Stimulated activated naive CD8-positive, alpha-beta T cell treated with anti-CD3 and anti-CD28 coated beads, Interleukin-15, amount 100 ng/mL, for 72 hours (primary cell): Measurements from ENCODE around the gene DNAH10.

Experiments used
- ATAC-seq: fragments of 150-1000 bp; cut with Tn5 transposase; 2 replicates; pipeline ENCODE4 v1.10.0; 2021; ENCODE audit warnings: mild to moderate bottlenecking, moderate library complexity
- DNase-seq, 2 donors: peaks; one replicate each; pipeline ENCODE4 v3.0.0; 2021 to 2022
- H3K27ac Mint-ChIP-seq, 2 donors: one replicate each; pipeline ENCODE4 v1.8.0; 2022; ENCODE audit warnings: mild to moderate bottlenecking in 2 of 2, mixed read lengths in 2 of 2, moderate library complexity in 2 of 2
- H3K27me3 Mint-ChIP-seq: one replicate; pipeline ENCODE4 v1.8.0; 2022; ENCODE audit warnings: mixed read lengths
- H3K4me1 Mint-ChIP-seq: one replicate; pipeline ENCODE4 v1.8.0; 2022; ENCODE audit warnings: mild to moderate bottlenecking, mixed read lengths
- H3K4me3 Mint-ChIP-seq, 2 donors: one replicate each; pipeline ENCODE4 v1.8.0; 2022; ENCODE audit warnings: mild to moderate bottlenecking in 2 of 2, mixed read lengths in 2 of 2, moderate library complexity in 1 of 2
- H3K9me3 Mint-ChIP-seq, 2 donors: one replicate each; pipeline ENCODE4 v1.8.0; 2022; ENCODE audit warnings: mixed read lengths in 2 of 2

DNAH10 gene, protein sequence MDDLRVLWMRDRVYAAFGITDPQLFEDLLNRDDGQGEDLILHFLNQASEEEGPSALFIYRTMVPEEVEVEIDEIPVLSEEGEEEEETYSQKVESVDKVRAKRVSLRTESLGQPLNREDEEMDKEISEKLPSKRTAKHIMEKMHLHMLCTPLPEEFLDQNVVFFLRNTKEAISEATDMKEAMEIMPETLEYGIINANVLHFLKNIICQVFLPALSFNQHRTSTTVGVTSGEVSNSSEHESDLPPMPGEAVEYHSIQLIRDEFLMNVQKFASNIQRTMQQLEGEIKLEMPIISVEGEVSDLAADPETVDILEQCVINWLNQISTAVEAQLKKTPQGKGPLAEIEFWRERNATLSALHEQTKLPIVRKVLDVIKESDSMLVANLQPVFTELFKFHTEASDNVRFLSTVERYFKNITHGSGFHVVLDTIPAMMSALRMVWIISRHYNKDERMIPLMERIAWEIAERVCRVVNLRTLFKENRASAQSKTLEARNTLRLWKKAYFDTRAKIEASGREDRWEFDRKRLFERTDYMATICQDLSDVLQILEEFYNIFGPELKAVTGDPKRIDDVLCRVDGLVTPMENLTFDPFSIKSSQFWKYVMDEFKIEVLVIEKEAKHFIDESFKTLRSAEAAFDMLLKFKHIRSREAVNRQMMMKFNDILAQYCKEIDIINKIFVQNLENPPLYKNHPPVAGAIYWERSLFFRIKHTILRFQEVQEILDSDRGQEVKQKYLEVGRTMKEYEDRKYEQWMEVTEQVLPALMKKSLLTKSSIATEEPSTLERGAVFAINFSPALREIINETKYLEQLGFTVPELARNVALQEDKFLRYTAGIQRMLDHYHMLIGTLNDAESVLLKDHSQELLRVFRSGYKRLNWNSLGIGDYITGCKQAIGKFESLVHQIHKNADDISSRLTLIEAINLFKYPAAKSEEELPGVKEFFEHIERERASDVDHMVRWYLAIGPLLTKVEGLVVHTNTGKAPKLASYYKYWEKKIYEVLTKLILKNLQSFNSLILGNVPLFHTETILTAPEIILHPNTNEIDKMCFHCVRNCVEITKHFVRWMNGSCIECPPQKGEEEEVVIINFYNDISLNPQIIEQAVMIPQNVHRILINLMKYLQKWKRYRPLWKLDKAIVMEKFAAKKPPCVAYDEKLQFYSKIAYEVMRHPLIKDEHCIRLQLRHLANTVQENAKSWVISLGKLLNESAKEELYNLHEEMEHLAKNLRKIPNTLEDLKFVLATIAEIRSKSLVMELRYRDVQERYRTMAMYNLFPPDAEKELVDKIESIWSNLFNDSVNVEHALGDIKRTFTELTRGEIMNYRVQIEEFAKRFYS (N-terminal part only)

DNA sequence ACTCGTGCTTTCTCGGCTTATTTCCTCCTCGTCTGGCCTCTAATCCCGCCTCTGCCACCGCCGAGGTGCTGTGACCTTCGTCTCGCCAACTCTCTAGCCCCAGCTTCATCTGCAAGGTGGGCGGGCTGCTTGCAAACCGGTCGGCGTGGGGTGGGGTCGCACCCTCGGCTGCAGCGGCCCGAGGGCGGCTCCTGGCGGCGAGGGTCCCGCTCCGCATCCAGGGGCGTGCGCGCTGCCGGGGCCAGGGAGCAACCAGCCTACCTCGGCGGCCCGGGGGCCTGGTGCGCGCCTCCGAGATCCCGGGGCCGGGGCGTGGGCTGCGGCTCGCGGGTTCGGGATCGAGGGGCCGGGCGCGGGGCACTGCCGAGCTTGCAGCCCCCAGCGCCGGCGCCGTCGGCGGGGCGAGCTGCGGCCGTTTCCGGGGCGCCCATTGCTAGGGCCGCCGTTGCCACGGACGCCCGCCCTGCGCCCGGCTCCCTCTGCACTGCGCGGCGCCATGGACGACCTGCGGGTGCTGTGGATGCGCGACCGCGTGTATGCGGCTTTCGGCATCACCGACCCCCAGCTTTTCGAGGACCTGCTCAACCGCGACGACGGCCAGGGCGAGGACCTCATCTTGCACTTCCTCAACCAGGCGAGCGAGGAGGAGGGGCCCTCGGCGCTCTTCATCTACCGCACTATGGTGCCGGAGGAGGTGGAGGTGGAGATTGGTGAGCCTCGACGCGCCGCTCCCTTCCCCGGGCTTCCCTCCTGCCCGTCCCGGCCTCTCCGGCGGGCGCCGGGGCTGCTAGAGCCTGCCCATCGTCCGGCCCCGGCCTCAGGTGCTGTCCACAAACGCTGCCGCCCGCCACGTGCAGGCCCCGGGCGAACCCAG is at the start of gene DNAH10:
Gene DNAH10 (plus strand): TSS at position 461 of the 874 bp plus-strand sequence. CDS start 36 bp downstream, at position 497.
- peak within 1 kb of the TSS; percentile 78 to 79 for H3K4me3 Mint-ChIP-seq
- peak; percentile 90 for ATAC-seq
- no peaks in the 10 kb centered on the region for H3K27me3 Mint-ChIP-seq
- peak within 1 kb of the TSS in 1 of 2 donors; percentile 10 for H3K27ac Mint-ChIP-seq
- peak; percentile 53 to 59 for DNase-seq
- H3K9me3 Mint-ChIP-seq: no peaks in the 10 kb centered on the region
- H3K4me1 Mint-ChIP-seq: peaks cover 8% of the 10 kb centered on the region

DNA sequence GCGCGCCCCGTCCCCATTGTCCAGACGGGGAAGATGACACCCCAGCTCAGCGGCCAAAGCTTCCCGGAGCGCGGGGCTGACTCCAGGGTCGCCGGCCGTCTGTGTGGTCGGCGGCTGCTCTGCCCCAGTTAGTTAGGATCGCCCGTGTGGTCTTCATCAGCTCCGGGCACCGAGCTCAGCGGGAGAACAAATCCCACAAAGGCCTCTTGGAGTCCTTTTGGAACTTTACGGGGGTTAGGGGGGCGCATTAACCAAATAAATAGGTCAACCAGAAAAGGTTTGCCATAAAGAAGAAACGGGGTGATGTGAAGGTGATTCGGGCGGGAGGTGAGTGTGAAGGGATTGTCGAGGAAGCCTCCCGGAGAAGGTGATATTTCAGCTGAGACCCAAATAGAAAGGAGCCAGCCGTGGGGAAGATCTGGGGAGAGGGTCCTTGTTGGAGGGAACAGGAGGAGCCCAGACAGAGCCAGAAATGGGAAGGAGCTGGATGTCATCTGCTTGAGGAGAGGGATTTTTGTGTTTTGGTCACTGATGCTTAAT is 49.3 kb upstream of the DNAH10 start:
- no peaks in the 10 kb centered on the region for H3K27me3 Mint-ChIP-seq
- peak overlapping the region; percentile 93 to 94 for H3K4me3 Mint-ChIP-seq
- H3K9me3 Mint-ChIP-seq: no peaks in the 10 kb centered on the region
- peak overlapping the region; percentile 83 to 97 for H3K27ac Mint-ChIP-seq
- ATAC-seq (no peak), DNase-seq (peak in 1 of 2 donors; percentile 10)
- H3K4me1 Mint-ChIP-seq: peaks cover 38% of the 10 kb centered on the region

DNA sequence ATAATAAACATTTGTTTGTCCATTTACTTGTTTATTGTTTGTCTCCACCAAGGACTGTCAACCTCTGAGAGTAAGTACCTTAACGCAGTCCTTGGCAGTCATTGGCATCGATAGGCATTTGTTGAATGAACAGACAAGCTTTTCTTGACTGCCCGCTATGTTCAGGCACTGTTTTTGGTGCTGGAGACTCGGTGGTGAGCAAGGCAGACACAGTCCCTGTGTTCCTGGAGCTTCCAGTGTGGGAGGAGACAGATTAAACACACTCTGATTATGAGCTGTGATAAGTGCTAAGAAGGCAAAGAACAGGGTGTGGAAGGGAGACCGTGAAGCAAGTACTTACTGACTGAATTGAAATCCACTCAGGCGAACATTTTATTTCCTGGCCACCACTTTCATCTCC is 48.7 kb upstream of the DNAH10 start:
- H3K27ac Mint-ChIP-seq: peak overlapping the region in 1 of 2 donors; percentile 94
- H3K9me3 Mint-ChIP-seq: no peaks in the 10 kb centered on the region
- DNase-seq: no peak
- H3K4me3 Mint-ChIP-seq: peak overlapping the region; percentile 93 to 94
- no peaks in the 10 kb centered on the region for H3K27me3 Mint-ChIP-seq
- H3K4me1 Mint-ChIP-seq: peaks cover 38% of the 10 kb centered on the region
- ATAC-seq: no peak

DNA sequence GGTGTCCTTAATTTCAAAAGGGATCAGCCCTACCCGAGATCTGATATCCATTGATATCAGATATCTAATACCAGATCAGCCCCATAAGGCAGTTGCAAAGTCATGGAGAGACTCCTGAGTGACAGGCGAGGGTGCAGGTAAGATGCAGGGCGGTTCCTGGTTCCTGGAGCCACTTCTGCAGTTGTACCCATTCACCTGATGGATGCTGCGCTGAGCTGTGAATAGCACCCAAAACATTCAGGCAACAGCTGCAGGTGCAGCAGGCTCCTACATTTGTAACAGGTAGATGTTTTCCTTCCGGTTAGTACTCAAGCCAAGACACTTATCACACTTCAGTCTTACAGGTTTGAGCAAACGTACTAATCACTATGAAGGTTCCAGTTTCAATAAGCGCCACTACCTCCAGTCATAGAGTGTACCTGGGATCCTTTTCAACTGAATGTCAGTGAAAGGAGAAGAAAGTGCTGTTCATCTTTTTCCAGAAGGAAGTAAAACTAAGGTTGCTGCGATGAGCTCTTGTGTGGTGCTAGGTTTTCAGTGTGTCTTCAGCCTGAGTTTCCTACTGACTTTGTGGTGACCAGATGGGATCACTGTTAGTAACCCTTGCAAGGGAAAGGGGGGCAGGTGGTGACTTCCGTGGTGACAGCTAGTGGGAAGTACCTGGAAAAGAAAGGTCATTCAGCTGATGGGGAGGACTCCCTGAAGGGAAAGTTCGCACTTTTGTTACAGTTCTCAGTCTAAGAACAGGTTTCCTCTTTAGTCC is 48.1 kb upstream of the DNAH10 start:
- H3K27ac Mint-ChIP-seq: peak overlapping the region; percentile 94 to 95
- DNase-seq (peak in 1 of 2 donors; percentile 56), ATAC-seq (peak; percentile 37)
- H3K4me1 Mint-ChIP-seq: peaks cover 38% of the 10 kb centered on the region
- H3K27me3 Mint-ChIP-seq: no peaks in the 10 kb centered on the region
- no peaks in the 10 kb centered on the region for H3K9me3 Mint-ChIP-seq
- peak overlapping the region; percentile 93 to 94 for H3K4me3 Mint-ChIP-seq

DNA sequence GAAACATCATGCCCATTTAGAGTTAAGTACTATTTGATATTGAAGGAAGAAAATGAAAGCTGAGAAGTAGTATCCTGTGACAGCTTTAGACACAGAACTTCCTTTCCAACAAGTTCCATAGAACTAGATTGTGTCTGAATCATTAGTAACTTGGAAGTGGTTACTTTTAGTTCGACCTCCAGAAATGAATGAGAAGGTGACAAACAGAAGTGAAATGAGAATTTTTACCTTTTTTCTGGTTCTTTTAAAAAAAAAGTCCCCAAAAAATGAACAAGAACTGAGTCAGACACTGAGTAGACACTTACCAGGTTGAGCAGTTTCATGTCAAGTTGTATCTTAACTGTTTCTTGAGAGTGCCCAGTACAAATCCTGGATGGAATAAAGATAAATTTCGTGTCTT is 46.9 kb upstream of the DNAH10 start:
- no peak for DNase-seq
- Mint-ChIP-seq H3K27ac (peak overlapping the region in 1 of 2 donors; percentile 67), H3K9me3 (no peaks in the 10 kb centered on the region), H3K27me3 (no peaks in the 10 kb centered on the region), H3K4me3 (peak overlapping the region; percentile 93 to 94), H3K4me1 (peaks cover 46% of the 10 kb centered on the region)
- ATAC-seq: peak; percentile 41

DNA sequence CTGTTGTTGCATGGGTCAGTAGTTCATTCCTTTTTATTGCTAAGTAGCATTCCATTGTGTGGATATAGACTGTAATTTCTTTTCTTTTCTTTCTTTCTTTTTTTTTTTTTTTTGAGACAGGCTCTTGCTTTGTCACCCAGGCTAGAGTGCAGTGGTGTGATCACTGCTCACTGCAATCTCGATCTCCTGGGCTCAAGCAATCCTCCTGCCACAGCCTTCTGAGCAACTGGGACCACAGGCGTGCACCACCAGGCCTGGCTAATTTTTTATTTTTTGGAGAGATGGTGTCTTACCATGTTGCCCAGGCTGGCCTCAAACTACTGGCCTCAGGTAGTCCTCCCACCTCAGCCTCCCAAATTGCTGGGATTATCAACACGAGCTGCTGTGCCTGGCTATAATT is 44.8 kb upstream of the DNAH10 start:
- Mint-ChIP-seq H3K4me3 (no peak overlapping the region), H3K27ac (no peak overlapping the region), H3K4me1 (peaks cover 50% of the 10 kb centered on the region), H3K9me3 (no peaks in the 10 kb centered on the region), H3K27me3 (no peaks in the 10 kb centered on the region)
- ATAC-seq (no peak), DNase-seq (no peak)

DNA sequence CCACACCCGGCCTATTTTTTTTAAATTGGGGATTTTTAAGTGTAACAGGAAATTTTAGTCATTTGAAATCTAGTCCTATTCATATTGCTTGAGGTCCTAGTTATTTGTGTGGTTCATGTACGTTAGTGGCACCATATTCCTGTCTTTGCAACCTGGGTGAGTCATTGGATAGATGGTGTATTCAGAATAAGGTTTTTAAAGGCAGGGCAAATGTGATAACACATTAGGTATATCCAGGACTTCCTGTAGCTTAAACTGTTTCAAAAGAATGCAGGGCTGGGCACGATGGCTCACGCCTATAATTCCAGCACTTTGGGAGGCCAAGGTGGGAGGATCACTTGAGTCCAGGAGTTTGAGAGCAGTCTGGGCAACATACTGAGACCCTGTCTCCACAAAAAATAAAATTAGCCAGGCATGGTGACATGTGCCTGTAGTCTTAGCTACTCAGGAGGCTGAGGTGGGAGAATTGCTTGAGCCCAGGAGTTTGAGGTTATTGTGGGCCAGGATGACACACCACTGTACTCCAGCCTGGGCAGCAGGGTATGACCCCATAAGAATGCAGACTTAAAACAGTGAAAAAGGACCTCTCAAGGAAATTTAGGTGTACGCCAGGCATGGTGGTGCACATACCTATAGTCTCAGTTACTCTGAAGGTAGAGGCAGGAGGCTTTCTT is 41.8 kb upstream of the DNAH10 start:
- no peaks in the 10 kb centered on the region for H3K27me3 Mint-ChIP-seq
- no peak overlapping the region for H3K4me3 Mint-ChIP-seq
- peak overlapping the region; percentile 52 to 83 for H3K27ac Mint-ChIP-seq
- DNase-seq (no peak), ATAC-seq (no peak)
- peaks cover 42% of the 10 kb centered on the region for H3K4me1 Mint-ChIP-seq
- H3K9me3 Mint-ChIP-seq: no peaks in the 10 kb centered on the region

DNA sequence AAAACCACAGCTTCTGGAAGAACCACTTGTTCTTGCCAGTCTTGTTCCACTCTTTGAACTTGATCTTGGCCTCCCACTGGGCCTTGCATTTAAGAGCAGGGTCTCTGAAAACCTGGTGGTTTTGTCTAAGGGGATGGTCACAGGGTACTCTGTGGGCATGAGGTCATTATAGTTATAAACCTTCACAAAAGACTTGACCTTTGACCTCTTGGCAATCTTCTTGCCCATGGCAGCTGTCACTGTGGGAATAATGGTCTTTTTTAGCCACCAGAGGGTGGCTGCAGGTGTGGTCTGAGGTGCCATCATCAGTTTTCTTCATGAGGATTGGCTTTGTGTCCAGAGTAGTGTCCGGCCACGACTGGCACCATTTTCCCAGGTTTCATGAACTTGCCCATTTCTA is 40.9 kb upstream of the DNAH10 start:
- DNase-seq (no peak), ATAC-seq (no peak)
- Mint-ChIP-seq H3K4me1 (peaks cover 41% of the 10 kb centered on the region), H3K9me3 (no peaks in the 10 kb centered on the region), H3K4me3 (no peak overlapping the region), H3K27me3 (no peaks in the 10 kb centered on the region), H3K27ac (no peak overlapping the region)

DNA sequence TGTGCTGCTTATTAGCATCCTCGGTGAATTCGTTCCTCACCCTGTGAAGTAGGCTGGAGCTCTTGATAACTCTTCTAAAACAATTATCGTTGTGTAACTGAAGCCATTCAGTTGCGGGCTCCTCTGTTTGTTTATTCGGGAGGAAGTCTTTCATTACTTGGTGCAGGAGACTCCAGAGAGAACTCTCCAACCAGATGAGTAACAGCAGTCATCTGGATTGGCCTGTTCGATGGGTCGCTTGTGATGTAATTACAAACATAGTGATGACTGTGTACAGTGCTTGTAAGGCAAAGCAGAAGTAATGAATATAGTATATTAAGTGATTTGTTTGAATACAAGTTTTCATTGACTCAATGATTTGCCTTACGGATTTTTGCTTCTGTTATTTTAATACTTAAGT is 39.1 kb upstream of the DNAH10 start:
- H3K4me3 Mint-ChIP-seq: no peak overlapping the region
- ATAC-seq (no peak), DNase-seq (no peak)
- H3K9me3 Mint-ChIP-seq: no peaks in the 10 kb centered on the region
- no peak overlapping the region for H3K27ac Mint-ChIP-seq
- peaks cover 41% of the 10 kb centered on the region for H3K4me1 Mint-ChIP-seq
- H3K27me3 Mint-ChIP-seq: no peaks in the 10 kb centered on the region

DNA sequence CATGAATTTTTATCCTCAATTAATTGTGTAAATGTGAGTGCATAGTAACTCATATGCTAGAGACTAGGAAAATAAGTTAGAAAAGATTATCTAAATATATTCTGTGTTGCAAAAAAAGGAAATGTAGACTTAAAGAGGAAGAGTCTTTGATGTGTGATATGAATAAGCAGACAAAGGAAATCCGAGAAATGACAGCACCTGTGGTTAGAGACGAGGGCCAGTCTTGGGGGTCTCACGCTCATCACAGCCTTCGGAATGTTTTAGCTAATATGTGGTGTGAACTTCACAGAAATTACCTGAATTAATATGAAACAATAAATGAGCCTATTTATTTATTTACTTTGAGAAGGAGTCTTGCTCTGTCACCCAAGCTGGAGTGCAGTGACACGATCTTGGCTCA is 38.3 kb upstream of the DNAH10 start:
- ATAC-seq (peak; percentile 88), DNase-seq (peak in 1 of 2 donors; percentile 40)
- H3K9me3 Mint-ChIP-seq: no peaks in the 10 kb centered on the region
- H3K27ac Mint-ChIP-seq: peak overlapping the region; percentile 69 to 89
- peaks cover 41% of the 10 kb centered on the region for H3K4me1 Mint-ChIP-seq
- H3K4me3 Mint-ChIP-seq: peak overlapping the region; percentile 42
- H3K27me3 Mint-ChIP-seq: no peaks in the 10 kb centered on the region

DNA sequence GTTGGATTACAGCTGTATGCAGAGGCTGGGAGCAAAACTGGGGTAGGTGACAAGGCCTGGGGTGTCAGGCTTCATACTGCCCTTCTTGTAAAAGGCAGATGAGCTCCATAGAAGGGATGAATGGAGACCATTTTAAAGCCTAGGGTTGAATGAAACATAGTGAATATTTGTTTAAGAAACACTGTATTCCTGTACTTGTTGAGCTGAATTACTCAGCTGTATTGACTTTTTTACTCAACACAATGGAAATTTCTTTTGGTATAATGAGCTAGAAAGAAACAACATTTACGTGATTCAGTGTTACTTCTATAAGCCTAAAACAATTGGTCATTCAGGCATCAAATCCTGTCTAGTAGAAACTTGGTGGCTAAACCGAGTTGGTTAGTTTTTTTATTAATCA is 35.9 kb upstream of the DNAH10 start:
- peak overlapping the region; percentile 67 to 77 for H3K27ac Mint-ChIP-seq
- no peaks in the 10 kb centered on the region for H3K9me3 Mint-ChIP-seq
- H3K4me3 Mint-ChIP-seq: no peak overlapping the region
- H3K27me3 Mint-ChIP-seq: no peaks in the 10 kb centered on the region
- ATAC-seq (no peak), DNase-seq (no peak)
- H3K4me1 Mint-ChIP-seq: peaks cover 24% of the 10 kb centered on the region

DNA sequence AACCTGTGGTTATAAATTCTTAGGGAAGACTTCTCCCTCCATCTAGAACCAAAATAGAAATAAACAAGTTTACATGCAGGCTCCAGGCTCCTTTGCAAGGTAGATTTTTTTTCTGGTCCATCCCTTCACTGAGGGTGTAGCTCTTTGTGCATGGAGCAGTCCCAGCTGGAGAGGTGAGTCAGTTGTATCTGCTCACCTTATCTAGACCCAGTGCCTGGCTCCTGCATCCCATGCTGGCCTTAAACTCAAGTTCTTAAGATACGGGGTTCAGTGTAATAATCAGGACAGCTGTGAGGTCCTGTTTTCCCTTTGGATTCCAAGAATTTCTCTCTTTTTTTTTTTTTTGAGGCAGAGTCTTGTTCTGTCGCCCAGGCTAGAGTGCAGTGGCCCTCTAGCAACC is 35.1 kb upstream of the DNAH10 start:
- no peak overlapping the region for H3K4me3 Mint-ChIP-seq

DNA sequence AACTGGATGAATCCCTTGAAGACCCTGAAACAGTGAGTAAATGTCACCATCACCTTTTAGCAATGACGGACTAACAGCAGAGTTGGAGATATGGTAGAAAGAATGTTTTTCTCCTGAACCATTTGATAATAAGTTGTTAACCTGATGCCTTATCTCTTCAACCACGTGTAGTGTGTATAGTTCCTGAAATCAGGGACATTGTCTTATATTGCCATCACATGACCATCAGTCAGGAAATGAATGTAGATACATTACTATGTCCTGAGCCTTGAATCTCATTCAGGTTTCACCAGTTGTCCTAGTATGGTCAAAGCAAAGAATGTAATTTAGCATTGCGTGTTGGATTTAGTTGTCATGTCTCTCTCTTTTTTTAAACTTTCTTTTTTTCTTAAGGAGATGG is 34.2 kb upstream of the DNAH10 start:
- ATAC-seq: no peak
- Mint-ChIP-seq H3K27ac (no peak overlapping the region), H3K9me3 (no peaks in the 10 kb centered on the region), H3K4me1 (peaks cover 24% of the 10 kb centered on the region), H3K4me3 (no peak overlapping the region), H3K27me3 (no peaks in the 10 kb centered on the region)
- no peak for DNase-seq

More for the DNA sequence above, 35.1 kb upstream of the DNAH10 start:
- Mint-ChIP-seq H3K4me1 (peaks cover 24% of the 10 kb centered on the region), H3K27me3 (no peaks in the 10 kb centered on the region), H3K9me3 (no peaks in the 10 kb centered on the region), H3K27ac (no peak overlapping the region)
- ATAC-seq: no peak
- no peak for DNase-seq
